T-helper 2 cell treated with Interferon-gamma antibody and Interleukin-4, amounts not matched to agents 5 μg/mL and 100 μg/mL, for 36 hours (primary cell): ENCODE measurements around the gene PNMA3.
"Not testable (repeated sequence)": the region's sequence is repeated elsewhere in the genome, so short reads cannot be mapped to it uniquely, and the experiment has no call there.

Source experiments
- DNase-seq: peaks from one replicate; pipeline ENCODE4 v3.0.0; 2021; ENCODE audit warnings: low spot score
- H3K27ac Mint-ChIP-seq: one replicate; pipeline ENCODE4 v1.8.0; 2021; ENCODE audit warnings: mild to moderate bottlenecking, mixed read lengths
- H3K27me3 Mint-ChIP-seq: one replicate; pipeline ENCODE4 v1.8.0; 2021; ENCODE audit warnings: low read depth, mixed read lengths
- H3K36me3 Mint-ChIP-seq: one replicate; pipeline ENCODE4 v1.8.0; 2021; ENCODE audit warnings: low read depth, mixed read lengths
- H3K4me1 Mint-ChIP-seq: one replicate; pipeline ENCODE4 v1.8.0; 2021; ENCODE audit warnings: low read depth, mixed read lengths
- H3K4me3 Mint-ChIP-seq: one replicate; pipeline ENCODE4 v1.8.0; 2022; ENCODE audit warnings: mild to moderate bottlenecking, moderate library complexity, mixed read lengths
- H3K9me3 Mint-ChIP-seq: one replicate; pipeline ENCODE4 v1.8.0; 2021; ENCODE audit warnings: mixed read lengths

The PNMA3 gene, protein sequence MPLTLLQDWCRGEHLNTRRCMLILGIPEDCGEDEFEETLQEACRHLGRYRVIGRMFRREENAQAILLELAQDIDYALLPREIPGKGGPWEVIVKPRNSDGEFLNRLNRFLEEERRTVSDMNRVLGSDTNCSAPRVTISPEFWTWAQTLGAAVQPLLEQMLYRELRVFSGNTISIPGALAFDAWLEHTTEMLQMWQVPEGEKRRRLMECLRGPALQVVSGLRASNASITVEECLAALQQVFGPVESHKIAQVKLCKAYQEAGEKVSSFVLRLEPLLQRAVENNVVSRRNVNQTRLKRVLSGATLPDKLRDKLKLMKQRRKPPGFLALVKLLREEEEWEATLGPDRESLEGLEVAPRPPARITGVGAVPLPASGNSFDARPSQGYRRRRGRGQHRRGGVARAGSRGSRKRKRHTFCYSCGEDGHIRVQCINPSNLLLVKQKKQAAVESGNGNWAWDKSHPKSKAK

DNA sequence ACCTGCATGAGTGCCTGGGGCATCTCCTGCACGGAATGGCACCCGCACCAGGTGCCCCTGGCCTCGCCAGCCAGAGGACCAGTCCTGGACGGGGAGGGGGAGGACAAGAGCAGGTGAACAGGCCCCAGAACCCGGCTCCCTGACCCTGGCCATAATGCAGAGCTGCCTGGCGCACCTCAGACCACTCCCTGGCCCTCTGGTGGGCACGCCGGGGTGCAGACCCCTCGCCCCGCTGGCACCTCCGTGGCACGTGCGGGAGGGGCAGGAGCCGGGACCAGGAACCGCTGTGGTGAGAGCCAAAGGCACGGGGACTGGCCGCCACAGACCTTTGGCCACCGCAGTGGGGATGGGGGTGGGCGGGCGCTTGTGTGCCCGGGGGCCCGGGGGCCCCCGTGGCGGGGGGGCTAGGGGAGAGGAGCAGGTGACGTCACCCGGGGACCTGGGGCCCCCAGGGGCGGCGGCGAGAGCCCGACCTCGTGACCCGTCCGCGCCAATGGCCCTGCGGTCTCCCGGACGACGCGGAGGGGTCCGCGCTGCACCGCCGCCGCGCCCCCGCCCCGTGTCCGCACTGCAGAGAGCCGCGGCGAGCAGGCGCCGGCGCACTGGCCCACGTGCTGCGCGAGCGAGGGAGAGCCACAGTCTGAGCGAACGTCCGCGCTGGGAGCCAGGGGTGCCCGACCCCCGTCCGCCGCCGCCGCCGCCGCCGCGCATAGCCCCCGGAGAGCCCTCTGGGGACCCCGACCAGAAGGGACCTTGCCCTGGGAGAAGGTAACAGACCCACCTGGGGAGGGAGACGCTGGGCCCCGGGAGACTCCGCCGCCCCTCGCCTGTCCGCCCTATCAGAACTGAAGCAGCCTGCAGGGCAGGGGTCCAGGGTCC lies at the start of gene PNMA3:
Gene PNMA3 (plus strand): TSS at position 600 of the 879 bp plus-strand sequence. CDS start 586 bp downstream, outside the sequence.
- no peak for DNase-seq
- Mint-ChIP-seq H3K27ac (no peak within 1 kb of the TSS), H3K4me3 (no peak within 1 kb of the TSS), H3K9me3 (no peaks in the 10 kb centered on the region), H3K27me3 (peaks cover 16% of the 10 kb centered on the region), H3K4me1 (no peaks in the 10 kb centered on the region), H3K36me3 (no peaks in the 10 kb centered on the region)

DNA sequence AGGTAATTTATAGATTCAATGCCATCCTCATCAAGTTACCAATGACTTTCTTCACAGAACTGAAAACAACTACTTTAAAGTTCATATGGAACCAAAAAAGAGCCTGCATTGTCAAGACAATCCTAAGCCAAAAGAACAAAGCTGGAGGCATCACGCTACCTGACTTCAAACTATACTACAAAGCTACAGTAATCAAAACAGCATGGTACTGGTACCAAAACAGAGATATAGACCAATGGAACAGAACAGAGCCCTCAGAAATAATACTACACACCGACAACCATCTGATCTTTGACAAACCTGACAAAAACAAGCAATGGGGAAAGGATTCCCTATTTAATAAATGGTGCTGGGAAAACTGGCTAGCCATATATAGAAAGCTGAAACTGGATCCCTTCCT lies 39.1 kb upstream of the PNMA3 start:
- Mint-ChIP-seq H3K4me1 (peaks cover 19% of the 10 kb centered on the region), H3K27me3 (peaks cover 22% of the 10 kb centered on the region)
- H3K4me3 Mint-ChIP-seq, H3K27ac Mint-ChIP-seq, DNase-seq, H3K9me3 Mint-ChIP-seq, H3K36me3 Mint-ChIP-seq: not testable (repeated sequence)

DNA sequence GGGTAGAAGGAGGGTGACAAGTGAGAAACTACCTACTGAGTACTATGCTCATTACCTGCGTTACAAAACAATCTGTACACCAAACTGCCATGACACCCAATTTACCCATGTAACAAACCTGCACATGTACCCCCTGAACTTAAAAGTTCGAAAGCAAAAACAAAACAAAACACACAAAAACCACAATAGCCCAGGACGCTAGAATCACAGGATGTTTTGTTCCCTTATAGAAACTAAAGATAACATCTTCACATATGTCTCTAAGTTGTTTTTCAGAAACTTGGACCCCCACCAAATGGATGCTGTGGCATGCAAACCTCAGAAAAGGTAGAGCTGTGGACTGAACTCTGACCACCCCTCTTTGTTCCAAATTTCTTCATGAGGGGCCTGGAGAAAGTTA lies 37.1 kb upstream of the PNMA3 start:
- Mint-ChIP-seq H3K36me3 (no peaks in the 10 kb centered on the region), H3K9me3 (peaks cover 4% of the 10 kb centered on the region), H3K27ac (peak overlapping the region; percentile 62), H3K4me3 (peak overlapping the region; percentile 68), H3K4me1 (peaks cover 19% of the 10 kb centered on the region), H3K27me3 (peaks cover 16% of the 10 kb centered on the region)
- no peak for DNase-seq

DNA sequence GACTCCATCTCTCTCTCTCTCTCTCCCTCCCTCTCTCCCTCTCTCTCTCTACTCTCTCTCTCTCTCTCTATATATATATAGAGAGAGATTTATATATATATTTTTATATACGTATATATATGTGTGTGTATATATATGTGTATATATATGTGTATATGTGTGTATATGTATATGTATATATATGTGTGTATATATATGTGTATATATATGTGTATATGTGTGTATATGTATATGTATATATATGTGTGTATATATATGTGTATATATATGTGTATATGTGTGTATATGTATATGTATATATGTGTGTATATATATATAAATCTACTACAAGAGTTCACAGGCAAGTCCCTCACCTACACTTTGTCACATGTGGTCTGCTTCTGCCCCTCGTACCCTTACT lies 29.8 kb upstream of the PNMA3 start:
- H3K27ac Mint-ChIP-seq, H3K4me1 Mint-ChIP-seq, H3K4me3 Mint-ChIP-seq, H3K9me3 Mint-ChIP-seq, H3K36me3 Mint-ChIP-seq, DNase-seq, H3K27me3 Mint-ChIP-seq: not testable (repeated sequence)

DNA sequence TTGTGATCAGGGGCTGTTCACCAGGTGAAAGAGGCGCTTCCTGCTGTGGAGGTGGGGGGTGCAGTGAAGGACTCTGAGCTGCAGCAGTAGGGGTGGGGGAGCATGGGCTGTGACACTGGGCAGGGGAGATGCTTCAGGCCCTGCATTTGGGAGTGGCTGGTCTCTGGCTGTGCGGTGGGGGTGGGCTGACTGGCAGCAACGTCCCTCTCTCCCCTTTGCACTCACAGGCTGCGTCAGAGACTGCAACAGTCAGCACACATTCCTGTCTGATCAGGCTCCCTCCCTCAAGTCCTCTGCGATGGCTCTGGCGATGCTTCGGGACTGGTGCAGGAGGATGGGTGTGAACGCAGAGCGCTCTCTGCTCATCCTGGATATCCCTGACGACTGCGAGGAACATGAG lies 27.8 kb upstream of the PNMA3 start:
- not testable (repeated sequence) for H3K4me3 Mint-ChIP-seq, H3K27ac Mint-ChIP-seq, H3K9me3 Mint-ChIP-seq, DNase-seq, H3K27me3 Mint-ChIP-seq, H3K36me3 Mint-ChIP-seq, H3K4me1 Mint-ChIP-seq

DNA sequence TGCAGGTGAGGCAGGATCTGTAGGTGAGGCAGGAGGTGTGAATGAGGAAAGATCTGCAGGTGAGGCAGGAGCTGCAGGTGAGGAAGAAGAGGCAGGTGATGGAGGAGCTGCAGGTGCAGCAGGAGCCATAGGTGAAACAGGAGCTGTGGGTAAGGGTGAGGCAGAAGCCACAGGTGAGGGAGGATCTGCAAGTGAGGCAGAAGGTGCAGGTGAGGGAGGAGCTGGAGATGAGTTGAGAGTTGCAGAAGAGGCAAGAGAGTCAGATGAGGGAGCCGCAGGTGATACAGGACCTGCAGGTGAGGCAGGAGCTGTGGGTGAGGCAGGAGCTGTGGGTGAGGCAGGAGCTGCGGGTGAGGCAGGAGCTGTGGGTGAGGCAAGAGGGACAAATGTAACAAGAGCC lies 27.1 kb upstream of the PNMA3 start:
- peaks cover 4% of the 10 kb centered on the region for H3K4me1 Mint-ChIP-seq
- DNase-seq = no peak
- no peaks in the 10 kb centered on the region for H3K27me3 Mint-ChIP-seq
- H3K36me3 Mint-ChIP-seq = no peaks in the 10 kb centered on the region
- H3K27ac Mint-ChIP-seq = no peak overlapping the region
- H3K4me3 Mint-ChIP-seq = no peak overlapping the region
- H3K9me3 Mint-ChIP-seq = no peaks in the 10 kb centered on the region

DNA sequence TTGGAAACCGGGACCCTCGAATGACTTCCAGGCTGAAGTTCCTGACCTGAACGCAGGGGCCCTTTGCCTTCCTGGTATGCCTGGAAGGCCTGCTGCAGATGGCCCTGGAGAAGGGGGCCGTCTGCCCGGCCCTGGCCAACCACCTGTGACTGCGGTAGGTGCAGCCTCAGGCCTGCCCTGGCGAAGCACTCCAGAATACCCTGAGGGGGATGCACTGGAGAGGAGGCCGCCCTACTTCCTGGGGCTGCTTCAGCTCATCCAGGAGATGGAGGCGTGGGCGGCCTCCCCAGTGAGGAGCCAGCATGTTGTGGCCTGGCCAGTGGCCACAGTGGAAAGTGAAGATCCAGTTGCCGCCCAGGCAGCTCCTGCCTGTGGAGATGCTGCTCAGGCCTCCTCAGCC lies 26.4 kb upstream of the PNMA3 start:
- no peak for DNase-seq
- no peaks in the 10 kb centered on the region for H3K36me3 Mint-ChIP-seq
- H3K4me1 Mint-ChIP-seq = peaks cover 4% of the 10 kb centered on the region
- H3K27ac Mint-ChIP-seq = no peak overlapping the region
- no peak overlapping the region for H3K4me3 Mint-ChIP-seq
- no peaks in the 10 kb centered on the region for H3K27me3 Mint-ChIP-seq
- H3K9me3 Mint-ChIP-seq = no peaks in the 10 kb centered on the region

DNA sequence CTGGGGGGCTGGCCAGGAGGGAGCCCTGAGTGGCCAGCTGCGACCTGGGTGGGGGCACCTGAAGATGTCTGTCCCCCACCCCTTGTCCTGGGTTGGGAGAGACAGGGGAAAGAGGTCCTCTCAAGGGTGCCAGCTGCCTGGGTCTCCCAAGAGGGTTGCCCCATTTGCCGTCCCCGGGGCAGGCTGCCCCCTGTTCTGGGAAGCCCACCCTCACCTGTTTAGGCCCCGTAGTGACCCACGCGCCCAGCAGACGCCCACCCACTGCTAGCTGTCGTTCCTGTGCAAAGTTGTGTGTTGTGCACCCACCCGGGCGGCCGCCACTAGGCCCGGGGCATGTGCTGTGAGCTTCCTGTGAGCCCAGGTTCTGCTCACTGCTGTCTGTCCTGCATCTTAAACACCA lies 25.5 kb upstream of the PNMA3 start:
- no peaks in the 10 kb centered on the region for H3K27me3 Mint-ChIP-seq
- H3K36me3 Mint-ChIP-seq = no peaks in the 10 kb centered on the region
- H3K27ac Mint-ChIP-seq = no peak overlapping the region
- H3K4me3 Mint-ChIP-seq = no peak overlapping the region
- no peaks in the 10 kb centered on the region for H3K9me3 Mint-ChIP-seq
- peaks cover 4% of the 10 kb centered on the region for H3K4me1 Mint-ChIP-seq
- DNase-seq = no peak

DNA sequence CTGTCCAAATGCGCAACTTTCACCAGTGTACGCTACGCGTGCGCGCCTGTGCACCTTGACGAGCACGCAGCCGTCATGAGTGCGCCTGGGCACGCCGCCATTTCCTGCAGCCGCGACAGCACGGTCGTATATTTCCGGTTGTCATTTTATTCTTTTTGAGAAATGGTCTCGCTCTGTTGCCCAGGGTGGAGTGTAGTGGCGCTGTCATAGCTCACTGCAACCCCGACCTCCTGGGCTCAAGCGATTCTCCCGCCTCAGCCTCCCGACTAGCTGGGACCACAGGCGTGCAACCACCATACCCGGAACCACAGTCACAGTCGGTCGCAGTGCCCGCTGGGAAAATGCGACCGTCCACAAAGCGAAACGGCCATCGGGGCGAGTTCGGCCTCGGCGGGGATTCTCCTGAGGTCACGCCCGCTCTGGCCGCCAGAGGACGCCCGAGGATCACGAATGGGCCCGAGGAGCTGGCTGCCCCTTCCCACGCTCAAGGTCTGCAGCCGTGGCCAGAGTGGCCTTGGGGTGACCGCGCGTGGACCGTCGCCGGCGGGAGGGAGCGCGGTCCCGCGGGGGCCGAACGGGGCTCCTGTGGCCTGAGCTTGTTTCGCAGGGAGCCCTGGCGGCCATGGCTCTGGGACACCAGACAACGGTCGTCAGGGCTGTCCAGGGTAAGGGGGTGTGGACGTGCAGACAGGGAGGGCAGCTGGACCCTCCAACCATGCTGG lies 23.7 kb upstream of the PNMA3 start:
- peaks cover 4% of the 10 kb centered on the region for H3K4me1 Mint-ChIP-seq
- H3K9me3 Mint-ChIP-seq = no peaks in the 10 kb centered on the region
- peak overlapping the region; percentile 81 for H3K4me3 Mint-ChIP-seq
- no peaks in the 10 kb centered on the region for H3K27me3 Mint-ChIP-seq
- H3K36me3 Mint-ChIP-seq = no peaks in the 10 kb centered on the region
- peak; percentile 61 for DNase-seq
- H3K27ac Mint-ChIP-seq = peak overlapping the region; percentile 87

DNA sequence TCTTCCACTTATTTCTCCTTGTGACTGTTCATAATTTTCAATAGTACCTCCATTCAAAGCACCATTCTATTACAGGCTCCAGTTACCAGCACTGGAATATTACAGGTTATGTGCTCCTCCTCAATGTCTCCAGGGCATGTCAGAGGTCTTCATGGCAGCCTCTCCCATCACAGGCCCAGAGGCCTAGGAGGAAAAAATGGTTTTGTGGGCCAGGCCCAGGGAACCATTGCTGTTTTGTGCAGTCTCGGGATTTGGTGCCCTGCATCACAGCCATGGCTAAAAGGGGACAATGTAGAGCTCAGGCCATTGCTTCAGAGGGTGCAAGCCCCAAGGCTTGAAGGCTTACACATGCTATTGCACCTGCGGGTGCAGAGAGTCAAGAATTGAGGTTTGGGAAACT lies 7.2 kb upstream of the PNMA3 start:
- H3K4me3 Mint-ChIP-seq = no peak overlapping the region
- H3K9me3 Mint-ChIP-seq = peaks cover 11% of the 10 kb centered on the region
- DNase-seq = no peak
- H3K27me3 Mint-ChIP-seq = peaks cover 3% of the 10 kb centered on the region
- H3K4me1 Mint-ChIP-seq = no peaks in the 10 kb centered on the region
- no peak overlapping the region for H3K27ac Mint-ChIP-seq
- H3K36me3 Mint-ChIP-seq = peaks cover 2% of the 10 kb centered on the region

DNA sequence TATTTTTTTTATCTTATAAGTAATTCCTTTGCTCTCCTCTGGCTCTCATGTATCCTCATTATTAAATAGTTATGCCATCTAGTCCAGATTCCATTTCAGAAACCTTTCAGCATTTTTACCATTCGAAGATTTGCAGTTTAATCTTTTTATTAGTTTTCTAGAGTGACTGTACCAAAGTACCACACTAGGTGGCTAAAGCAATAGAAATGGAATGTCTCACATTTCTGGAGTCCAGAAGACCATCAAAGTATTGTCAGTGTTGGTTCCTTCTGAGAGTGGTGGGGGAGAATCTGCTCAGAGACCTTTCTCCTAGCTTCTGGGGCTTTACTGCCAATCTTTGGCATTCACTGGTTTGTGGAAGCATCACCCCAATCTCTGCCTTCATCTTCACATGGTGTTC lies 3.7 kb upstream of the PNMA3 start:
- no peak for DNase-seq
- H3K36me3 Mint-ChIP-seq = peaks cover 2% of the 10 kb centered on the region
- H3K4me3 Mint-ChIP-seq = no peak overlapping the region
- peaks cover 11% of the 10 kb centered on the region for H3K9me3 Mint-ChIP-seq
- no peaks in the 10 kb centered on the region for H3K4me1 Mint-ChIP-seq
- peaks cover 16% of the 10 kb centered on the region for H3K27me3 Mint-ChIP-seq
- H3K27ac Mint-ChIP-seq = no peak overlapping the region

DNA sequence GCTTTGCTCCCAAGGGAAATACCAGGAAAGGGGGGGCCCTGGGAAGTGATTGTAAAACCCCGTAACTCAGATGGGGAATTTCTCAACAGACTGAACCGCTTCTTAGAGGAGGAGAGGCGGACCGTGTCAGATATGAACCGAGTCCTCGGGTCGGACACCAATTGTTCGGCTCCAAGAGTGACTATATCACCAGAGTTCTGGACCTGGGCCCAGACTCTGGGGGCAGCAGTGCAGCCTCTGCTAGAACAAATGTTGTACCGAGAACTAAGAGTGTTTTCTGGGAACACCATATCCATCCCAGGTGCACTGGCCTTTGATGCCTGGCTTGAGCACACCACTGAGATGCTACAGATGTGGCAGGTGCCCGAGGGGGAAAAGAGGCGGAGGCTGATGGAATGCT lies 1.0 kb downstream of the PNMA3 start:
- H3K4me3 Mint-ChIP-seq = no peak overlapping the region
- H3K27me3 Mint-ChIP-seq = peaks cover 13% of the 10 kb centered on the region
- H3K27ac Mint-ChIP-seq = no peak overlapping the region

DNA sequence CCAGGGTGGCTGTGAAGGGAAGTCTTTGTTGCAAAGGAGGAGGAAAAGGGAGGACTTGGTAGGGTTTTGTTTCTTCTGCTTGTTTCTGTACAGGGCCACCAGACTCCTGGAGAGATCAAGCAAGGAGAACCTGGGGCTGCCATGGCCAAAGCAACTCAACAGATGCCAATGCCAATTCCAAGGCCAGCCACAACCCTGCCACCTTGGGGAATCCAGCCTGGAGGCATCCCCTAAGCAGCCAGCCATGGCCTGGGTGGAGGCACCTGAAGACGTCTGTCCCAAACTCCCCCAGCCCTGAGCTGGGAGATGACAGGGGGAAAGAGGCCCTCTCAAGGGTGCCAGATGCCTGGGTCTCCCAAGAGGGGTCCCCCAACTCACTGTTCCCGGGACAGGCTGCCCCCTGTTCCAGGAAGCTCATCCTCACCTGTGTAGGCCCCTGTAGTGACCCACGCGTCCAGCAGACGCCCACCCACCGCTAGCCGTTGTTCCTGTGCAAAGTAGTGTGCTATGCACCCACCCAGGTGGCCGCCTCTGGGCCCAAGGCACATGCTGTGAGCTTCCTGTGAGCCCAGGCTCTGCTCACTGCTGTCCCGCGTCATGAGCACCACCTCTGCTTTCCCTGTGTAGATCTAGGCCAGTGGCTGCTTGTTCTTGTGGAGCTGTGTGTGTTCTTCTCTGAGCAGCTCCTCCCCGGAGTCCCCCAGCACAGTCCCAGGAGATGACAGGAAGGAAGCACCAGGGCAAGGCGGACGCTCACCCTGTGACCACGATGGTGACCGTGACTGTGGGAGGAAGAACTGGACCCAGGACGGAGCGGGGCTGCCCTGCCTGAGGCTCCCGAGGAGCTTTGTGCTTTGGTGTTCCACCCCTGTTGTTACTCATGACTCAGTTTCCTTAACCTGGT lies 3.2 kb downstream of the PNMA3 start:
- no peak for DNase-seq
- no peak overlapping the region for H3K4me3 Mint-ChIP-seq
- no peak overlapping the region for H3K27ac Mint-ChIP-seq
- peaks cover 13% of the 10 kb centered on the region for H3K27me3 Mint-ChIP-seq
- no peaks in the 10 kb centered on the region for H3K36me3 Mint-ChIP-seq
- H3K9me3 Mint-ChIP-seq = no peaks in the 10 kb centered on the region
- no peaks in the 10 kb centered on the region for H3K4me1 Mint-ChIP-seq

More for the DNA sequence above, 1.0 kb downstream of the PNMA3 start:
- H3K36me3 Mint-ChIP-seq = no peaks in the 10 kb centered on the region
- H3K9me3 Mint-ChIP-seq = no peaks in the 10 kb centered on the region
- H3K4me1 Mint-ChIP-seq = no peaks in the 10 kb centered on the region
- DNase-seq = no peak
